Germinal center (tissue), 1 donor: Measurements from ENCODE around the gene STN1.
A peak's percentile ranks its signal among the peaks of the same experiment; 100 is the strongest.
"Not testable (repeated sequence)": the region's sequence is repeated elsewhere in the genome, so short reads cannot be mapped to it uniquely, and the experiment has no call there.

Experiments used
- DNase-seq: peaks from one replicate; pipeline ENCODE4 v3.0.0; 2012; ENCODE audit warnings: mixed read lengths, low spot score

Gene STN1

GRCh38 chr10:103861505-103861904 is 56.5 kb downstream of the STN1 start:
- DNase-seq = no peak

GRCh38 chr10:103859161-103860086 is 58.6 kb downstream of the STN1 start:
- DNase-seq = peak; percentile 47

GRCh38 chr10:103858360-103858759 is 59.6 kb downstream of the STN1 start:
- DNase-seq = no peak

- DNase-seq = no peak
Measured at GRCh38 chr10:103856797-103857170, 61.2 kb downstream of the STN1 start.

GRCh38 chr10:103855852-103856796 is 61.9 kb downstream of the STN1 start:
- DNase-seq = no peak

GRCh38 chr10:103855424-103855823 is 62.6 kb downstream of the STN1 start, which contains the start of gene SH3PXD2A:
TSS of gene SH3PXD2A (minus strand) at chr10:103855576. CDS start at chr10:103855266, 310 bp downstream.
- no peak for DNase-seq

- DNase-seq = no peak
Measured at GRCh38 chr10:103854686-103855391, 63.1 kb downstream of the STN1 start.

GRCh38 chr10:103854265-103854685 is 63.7 kb downstream of the STN1 start:
- DNase-seq = no peak

GRCh38 chr10:103853428-103854264 is 64.3 kb downstream of the STN1 start:
- no peak for DNase-seq

- DNase-seq = no peak
Measured at GRCh38 chr10:103852856-103853255, 65.1 kb downstream of the STN1 start.

- no peak for DNase-seq
Measured at GRCh38 chr10:103852189-103852711, 65.7 kb downstream of the STN1 start.

- no peak for DNase-seq
Measured at GRCh38 chr10:103851261-103851660, 66.7 kb downstream of the STN1 start.

- DNase-seq = no peak
Measured at GRCh38 chr10:103850572-103850895, 67.5 kb downstream of the STN1 start.

GRCh38 chr10:103849880-103850571 is 68.0 kb downstream of the STN1 start:
- DNase-seq = no peak

GRCh38 chr10:103849212-103849877 is 68.6 kb downstream of the STN1 start:
- DNase-seq = no peak

- DNase-seq = no peak
Measured at GRCh38 chr10:103847909-103848468, 70.0 kb downstream of the STN1 start.

- DNase-seq = no peak
Measured at GRCh38 chr10:103847346-103847745, 70.6 kb downstream of the STN1 start.

- DNase-seq = peak; percentile 21
Measured at GRCh38 chr10:103845972-103846371, 72.0 kb downstream of the STN1 start.

GRCh38 chr10:103845346-103845745 is 72.6 kb downstream of the STN1 start:
- not testable (repeated sequence) for DNase-seq
